ENCODE measurements around the gene AR.
"Not testable (repeated sequence)": the region's sequence is repeated elsewhere in the genome, so short reads cannot be mapped to it uniquely, and the experiment has no call there.

The AR gene

GRCh38 chrX:67570839-67571238, 27.0 kb downstream of the AR start:
- no peak for DNase-seq

DNA sequence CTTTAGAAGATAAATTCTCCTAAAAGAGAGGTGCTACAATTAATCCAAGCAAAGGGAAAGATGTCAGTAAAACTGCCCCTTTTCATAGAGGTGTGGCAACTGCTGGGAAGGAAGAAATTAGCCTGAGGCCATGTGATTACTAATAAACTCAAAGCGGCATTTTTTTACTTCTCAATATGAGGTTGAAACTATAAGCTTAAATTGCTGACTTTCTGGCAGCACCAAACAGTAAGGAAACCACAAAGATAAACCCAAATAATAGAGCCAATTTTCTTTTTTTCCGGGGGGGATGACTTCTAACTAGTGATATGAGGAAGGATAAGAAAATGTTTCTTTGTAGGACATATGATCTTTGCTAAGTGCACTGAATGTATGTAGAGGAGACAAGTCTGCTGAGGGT, 30.9 kb downstream of the AR start:
- no peak for DNase-seq

DNA sequence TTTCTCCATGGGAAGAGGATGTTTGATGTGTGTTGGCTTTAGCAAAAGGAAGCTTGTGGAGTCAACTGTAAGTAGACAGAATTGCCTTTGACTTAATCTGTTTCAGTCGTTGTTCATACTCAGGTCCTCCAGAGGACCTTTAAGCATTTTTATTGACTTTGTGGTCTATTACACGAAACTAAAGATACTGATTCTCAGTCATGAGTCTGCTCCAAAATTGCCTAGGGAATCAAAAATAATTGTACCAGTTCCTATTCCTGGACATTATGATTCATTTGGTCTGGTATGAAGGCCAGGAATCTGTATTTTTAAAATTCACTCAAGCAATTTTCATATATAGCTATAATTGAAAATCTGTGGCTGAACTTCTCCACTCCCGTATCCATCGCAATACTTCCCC, 38.6 kb downstream of the AR start:
- DNase-seq, result no peak

- DNase-seq, result no peak
Measured at GRCh38 chrX:67583171-67583570, 39.4 kb downstream of the AR start.

- DNase-seq, result no peak
Measured at GRCh38 chrX:67585401-67585800, 41.6 kb downstream of the AR start.

GRCh38 chrX:67587946-67588624, 44.3 kb downstream of the AR start:
- no peak for DNase-seq

DNA sequence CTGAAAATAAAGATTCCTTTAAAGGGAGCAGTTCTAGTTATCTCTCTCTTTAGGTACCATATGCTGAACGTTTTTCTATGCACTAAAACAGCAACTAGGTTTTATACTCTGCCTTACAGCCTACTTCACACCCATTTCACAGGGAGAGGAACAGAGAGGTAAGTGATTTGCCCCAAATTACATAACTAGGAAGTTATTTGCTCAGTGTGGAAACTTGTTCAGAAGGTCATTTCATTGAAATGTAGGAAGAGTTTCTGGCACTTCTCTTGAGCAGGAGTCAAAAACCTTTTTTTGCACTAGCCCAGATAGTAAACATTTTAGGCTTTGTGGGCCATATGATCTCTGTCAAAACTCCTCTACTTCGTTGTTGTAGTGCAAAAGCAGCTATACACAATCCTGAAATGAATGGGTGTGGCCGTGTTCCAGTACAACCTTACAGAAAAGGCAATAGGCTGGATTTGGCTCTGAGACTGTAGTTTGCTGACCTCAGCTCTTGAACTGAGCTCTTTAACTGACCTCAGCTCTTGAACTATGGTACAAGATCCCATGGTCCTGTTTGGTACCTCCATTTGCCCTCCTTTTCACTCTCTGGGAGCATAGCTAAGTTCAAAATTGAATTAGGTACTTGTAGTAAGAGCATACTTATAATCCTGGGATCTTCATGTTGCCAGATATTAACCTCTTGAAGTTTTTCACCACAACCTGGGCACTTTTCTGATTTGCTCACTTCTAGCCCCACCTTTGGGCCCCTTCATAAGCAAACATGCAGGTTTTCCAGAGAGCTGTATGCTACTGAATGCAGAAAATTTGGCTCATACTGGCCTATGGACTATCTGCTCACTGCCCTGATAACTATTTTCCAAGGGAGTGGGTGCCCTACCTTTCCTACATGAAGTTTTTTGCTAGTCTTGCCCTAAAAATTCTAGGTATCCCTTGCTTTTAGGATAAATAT, 53.3 kb downstream of the AR start:
- DNase-seq, result no peak

GRCh38 chrX:67599532-67599931, 55.7 kb downstream of the AR start:
- DNase-seq, result no peak

DNA sequence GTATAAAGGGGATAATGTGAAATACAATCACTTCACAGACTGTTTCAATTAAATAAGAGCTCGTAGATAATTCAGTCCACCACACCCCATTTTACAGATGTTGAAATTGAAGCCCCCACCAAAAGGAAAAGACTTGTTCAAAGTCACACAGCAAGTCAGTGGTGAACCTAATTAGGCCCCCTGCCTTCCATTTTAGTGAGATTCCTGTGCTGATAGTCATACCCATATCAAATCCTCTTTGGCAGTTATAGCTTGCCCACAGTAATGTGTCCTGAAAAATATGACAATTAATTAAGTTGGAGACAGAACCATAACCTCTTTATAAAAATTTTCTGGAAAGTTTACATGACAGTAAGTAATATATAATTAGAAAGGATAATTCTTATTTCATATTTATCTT, 58.0 kb downstream of the AR start:
- no peak for DNase-seq

DNA sequence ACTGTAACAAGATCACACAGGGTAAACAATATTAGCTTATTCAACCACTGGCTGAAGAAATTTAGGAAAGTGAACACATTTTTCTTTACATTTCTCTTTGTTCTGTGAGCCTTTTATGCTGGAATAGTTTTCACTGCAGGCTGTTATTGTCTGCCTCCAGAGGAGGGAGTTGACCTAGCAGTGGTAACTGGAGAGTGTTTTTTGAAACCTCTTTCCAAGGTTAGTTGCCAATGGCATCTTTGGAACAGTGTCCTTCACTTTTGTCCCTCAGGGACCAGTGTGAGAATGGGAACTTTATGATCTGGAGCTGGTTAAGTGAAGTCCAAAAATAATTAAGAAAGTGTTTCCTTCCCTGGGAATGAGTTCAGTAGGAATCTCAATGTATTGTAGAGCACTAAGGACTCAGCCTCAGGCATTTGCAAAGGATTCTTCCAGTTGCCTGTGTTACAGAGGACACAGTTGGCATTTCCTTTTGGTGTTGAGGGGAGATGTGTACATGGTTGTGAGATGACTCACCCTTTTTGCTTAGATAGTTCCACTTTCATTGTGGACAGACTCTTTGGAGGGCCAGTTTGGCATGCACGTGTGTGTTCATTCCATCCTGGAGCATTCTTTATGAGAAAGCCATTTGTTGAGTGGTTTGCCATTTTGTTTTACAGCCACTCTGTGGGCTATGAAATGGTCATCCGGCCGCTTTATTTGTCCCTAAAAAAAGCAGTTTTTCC, 61.3 kb downstream of the AR start:
- DNase-seq, result no peak

GRCh38 chrX:67607466-67607865, 63.6 kb downstream of the AR start:
- DNase-seq, result no peak

DNA sequence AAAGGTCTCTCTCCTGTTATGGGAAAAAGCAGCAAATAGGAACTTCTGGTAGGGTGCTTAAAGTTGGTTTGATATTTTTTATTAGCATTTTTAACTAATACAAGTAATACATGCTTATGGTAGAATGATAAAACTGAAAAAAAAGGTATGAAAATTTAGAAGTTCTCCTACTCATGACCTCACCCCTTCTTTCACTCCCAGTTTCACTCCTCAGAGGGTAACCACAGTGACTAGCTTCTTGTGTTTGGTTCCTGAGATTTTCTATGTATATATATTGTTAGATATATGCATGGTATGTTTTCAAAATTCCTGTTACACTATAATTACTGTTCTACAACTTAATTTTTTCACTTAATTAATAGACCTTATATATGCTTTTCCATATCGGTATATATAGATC, 66.5 kb downstream of the AR start:
- no peak for DNase-seq

GRCh38 chrX:67612231-67612630, 68.4 kb downstream of the AR start:
- no peak for DNase-seq

- no peak for DNase-seq
Measured at GRCh38 chrX:67613366-67613765, 69.5 kb downstream of the AR start.

DNA sequence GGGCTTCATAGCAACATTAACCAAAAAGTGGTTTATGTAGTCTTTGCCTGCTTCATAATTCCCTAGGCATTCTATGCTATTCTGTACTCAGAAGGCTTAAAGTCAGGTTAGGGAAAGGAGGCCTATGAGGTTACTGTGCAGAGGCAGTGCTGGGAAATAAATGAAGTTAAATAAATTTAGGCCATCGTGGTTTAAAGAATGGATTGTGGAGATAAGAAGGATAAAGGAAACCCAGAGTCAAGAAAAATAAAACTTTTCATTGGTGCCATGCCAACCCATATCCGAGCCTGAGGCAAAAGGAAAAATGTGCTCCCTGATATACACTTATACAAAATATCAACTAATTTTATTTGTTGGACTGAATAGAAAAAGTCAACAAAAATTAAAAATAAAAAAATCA, 70.2 kb downstream of the AR start:
- no peak for DNase-seq

- DNase-seq, result no peak
Measured at GRCh38 chrX:67614423-67614822, 70.6 kb downstream of the AR start.

- no peak for DNase-seq
Measured at GRCh38 chrX:67619253-67619652, 75.4 kb downstream of the AR start.

- no peak for DNase-seq
Measured at GRCh38 chrX:67622053-67622585, 78.3 kb downstream of the AR start.

- DNase-seq, result no peak
Measured at GRCh38 chrX:67624325-67624724, 80.5 kb downstream of the AR start.

- DNase-seq, result no peak
Measured at GRCh38 chrX:67635424-67635823, 91.6 kb downstream of the AR start.

- DNase-seq, result no peak
Measured at GRCh38 chrX:67636532-67636931, 92.7 kb downstream of the AR start.

GRCh38 chrX:67637293-67637692, 93.5 kb downstream of the AR start:
- DNase-seq, result not testable (repeated sequence)

GRCh38 chrX:67648361-67648760, 104.5 kb downstream of the AR start:
- DNase-seq, result no peak

Measured in DMS79 (cell line).